GM11168 (cell line): ENCODE results near the gene HORMAD2.

Experiments
- in situ Hi-C: fragments of 300-500 bp; cut with MboI; formaldehyde crosslinking; loops from one replicate; pipeline ENCODE4 v1.12.0; 2022; ENCODE audit warnings: low sequenced_read_pairs; ENCODE audit not compliant: unreplicated experiment

The HORMAD2 gene

DNA sequence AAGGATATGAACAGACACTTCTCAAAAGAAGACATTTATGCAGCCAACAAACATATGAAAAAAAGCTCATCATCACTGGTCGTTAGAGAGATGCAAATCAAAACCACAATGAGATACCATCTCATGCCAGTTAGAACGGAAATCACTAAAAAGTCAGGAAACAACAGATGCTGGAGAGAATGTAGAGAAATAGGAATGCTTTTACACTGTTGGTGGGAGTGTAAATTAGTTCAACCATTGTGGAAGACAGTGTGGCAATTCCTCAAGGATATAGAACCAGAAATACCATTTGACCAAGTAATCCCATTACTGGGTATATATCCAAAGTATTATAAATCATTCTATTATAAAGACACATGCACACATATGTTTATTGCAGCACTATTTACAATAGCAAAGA, 20.5 kb downstream of the HORMAD2 start:
- in situ Hi-C loops, result loop anchor here (10.0 kb wide), 2 partner anchors 164 to 294 kb away; partner anchors contain the start of genes OSM and SEC14L2

DNA sequence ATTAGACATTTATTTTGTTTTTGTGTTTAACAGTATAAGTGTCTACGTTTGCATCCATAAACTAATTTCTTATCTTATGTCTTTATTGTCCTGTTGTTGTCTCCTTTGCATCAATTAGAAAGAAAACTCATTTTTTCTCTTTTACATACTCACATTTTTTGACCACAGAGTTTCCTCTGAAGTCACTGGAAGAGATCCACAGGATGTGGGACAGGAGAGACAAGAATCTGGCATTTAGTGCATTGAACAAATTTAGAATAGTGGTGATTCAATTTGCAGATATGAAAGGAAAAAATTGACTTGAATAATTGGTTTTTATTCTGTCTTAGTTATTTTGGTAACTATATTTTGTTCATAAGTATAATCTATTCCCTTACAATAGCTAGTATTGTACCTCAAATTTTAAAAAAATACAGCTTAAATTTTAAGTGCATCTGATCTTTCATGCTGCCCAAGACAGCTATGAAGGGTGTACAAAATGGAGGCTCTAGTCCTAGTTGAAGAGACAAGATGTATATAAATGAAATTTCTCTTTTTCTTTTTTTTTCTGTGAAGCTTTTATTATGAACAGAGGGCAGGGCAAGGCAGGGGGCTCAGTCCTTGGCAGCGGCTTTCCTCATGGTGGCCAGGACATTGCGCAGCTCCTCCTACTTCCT, 24.4 kb downstream of the HORMAD2 start:
- in situ Hi-C loops, result loop anchor here (10.0 kb wide), 2 partner anchors 160 to 290 kb away; partner anchors contain the start of genes OSM and SEC14L2

DNA sequence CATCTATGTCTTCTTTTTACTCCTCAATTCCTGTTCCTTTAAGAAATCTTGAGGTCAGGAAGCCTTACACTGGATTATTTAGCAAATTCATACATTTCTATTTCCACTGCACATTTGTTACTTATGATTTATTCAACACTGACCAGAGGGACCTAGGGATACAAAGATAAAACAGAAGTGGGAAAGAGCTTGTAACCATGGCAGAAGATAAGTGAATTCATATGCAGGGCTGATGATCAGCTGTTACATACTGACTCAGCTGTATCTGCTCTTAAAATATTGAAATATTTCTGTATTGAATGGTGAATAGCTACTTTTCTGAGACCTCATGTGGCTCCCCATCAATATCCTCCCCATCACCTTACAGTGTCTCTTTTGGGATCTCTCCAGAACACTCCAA, 25.2 kb downstream of the HORMAD2 start:
- in situ Hi-C loops, result loop anchor here (10.0 kb wide), 2 partner anchors 159 to 289 kb away; partner anchors contain the start of genes OSM and SEC14L2

DNA sequence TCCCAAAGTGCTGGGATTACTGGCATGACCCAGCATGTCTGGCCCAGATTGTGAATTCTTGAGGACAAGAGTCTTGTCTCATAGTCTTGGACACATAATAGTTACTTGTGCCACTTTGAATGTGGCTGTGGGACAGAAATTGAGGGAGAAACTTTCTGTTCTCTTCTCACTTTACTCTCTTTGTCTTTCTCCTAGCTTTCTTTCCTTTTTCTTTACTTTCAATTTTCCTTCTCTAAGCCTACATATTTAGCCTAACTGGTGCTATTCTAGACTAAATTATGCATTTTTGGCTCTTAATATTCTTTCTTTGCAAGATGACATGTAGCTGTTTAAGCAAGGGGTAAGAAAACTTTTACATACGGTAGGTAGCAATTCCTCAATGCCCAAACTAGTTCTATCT, 33.2 kb downstream of the HORMAD2 start:
- in situ Hi-C loops, result no loop called here

DNA sequence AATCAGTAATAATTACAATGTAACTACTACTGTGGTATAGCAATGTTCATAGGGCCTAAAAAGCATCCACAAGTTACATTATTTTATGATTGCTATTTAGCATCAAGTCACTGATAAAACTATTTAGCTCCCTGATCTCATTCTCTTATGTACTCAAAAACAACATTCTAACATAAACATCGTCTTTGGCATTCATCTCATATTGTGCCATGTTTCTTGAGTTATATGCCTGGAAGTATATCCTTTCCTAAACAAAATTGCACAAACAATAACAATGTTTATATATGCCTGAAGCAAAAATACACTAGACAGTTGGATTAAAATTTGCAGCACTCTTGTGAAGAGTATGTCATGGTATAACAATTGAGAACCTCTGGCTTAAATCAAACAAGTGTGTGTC, 34.1 kb downstream of the HORMAD2 start:
- in situ Hi-C loops, result no loop called here

DNA sequence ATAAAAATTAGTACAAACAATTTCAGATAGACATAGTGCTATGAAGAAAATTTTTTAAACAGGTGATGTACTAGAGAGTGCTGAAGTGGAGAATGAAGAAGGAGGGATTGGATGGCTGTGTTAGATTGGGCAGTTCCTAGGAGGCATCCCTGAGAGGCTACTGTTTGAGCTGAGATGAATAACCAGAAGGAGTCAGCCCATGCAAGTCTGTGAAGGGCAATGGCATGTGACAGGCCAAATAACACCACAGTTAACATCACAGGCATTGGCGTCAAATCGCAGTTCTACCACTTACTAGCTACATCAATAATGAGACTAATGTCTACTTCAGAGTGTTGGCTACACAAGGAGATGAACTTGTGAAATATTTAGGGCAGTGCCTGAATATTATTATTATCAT, 35.4 kb downstream of the HORMAD2 start:
- in situ Hi-C loops, result no loop called here

DNA sequence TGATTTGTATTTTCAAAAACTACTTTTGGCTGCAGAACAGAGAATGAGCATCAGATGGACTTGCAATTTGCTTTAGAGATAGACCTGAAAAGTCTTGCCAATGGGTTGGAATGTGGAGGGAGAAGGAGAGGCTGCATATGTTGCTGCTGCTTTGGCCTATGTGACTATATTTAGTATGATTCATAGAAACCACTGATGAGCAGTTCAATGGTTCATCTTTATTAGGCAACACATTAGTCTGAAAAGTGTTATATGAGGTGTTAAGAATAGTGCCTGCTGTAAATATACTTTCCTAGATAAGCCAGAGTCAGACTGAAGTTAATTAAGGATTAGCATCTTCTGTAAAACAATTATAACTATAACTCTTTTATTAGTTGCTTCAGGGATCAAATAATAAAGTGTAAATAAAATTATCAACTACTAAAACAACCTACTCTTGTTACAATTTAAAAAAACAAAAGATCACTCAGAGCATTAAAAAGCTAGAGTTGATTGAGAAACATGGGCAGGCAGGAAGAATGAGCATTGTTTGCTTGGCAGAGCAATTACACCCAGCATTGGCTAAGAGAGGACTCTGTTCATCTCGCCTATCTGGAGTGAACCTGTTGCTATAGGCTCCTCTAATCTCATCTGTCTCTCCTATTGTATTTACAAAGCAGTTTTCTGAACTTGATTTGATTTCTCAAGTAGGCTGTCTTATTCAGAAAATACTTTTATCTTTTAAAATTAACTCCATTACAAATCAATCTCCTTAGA, 36.3 kb downstream of the HORMAD2 start:
- in situ Hi-C loops, result no loop called here

DNA sequence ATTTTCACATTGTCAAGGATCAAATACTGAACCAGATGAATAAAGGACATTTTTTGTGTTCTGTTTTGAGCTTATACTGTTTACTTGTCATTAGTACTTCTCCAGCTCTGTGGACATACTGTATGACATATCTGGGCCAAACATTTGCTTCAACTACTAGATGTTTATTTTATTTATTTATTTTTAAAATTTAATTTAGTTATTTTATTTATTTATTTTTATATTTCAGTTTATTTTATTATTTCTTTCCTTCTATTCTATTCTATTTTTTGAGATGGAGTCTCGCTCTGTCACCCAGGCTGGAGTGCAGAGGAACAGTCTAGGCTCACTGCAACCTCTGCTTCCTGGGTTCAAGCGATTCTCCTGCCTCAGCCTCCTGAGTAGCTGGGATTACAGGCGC, 37.0 kb downstream of the HORMAD2 start:
- in situ Hi-C loops, result no loop called here

DNA sequence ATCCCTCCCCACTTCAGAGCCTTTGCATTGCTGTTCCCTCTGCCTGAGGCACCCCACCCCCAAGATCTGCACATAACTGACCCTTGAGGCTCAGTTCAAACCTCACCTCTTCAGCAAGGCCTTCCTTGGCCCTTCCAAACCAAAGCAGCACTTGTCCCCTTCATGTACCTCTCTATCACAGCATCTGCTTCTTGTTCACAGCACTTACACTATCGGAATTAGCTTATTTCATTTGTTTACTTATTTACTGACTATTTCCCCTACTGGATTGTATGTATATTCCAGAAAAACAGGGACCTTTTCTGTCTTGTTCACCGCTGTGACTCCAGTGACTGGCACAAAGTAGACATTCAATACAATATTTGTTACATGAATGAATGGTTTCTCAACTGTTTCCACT, 38.0 kb downstream of the HORMAD2 start:
- in situ Hi-C loops, result no loop called here

DNA sequence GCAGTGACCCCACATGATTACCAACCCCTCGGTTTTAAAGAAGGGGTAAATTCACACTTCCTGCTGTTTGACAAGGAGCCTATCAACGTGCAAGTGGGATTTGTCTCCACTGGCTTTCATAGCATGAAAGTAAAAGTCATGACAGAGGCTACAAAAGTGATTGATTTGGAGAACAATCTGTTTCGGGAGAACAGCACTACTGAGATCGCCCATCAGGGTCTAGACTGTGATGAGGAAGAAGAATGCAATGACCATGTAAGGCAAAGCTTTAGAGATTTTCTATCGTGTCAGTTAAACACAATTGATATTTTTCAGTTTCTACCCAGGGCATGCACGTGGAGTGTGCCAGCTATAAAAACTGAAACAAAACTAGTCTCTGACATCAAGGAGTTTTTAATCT, 41.7 kb downstream of the HORMAD2 start:
- in situ Hi-C loops, result no loop called here

DNA sequence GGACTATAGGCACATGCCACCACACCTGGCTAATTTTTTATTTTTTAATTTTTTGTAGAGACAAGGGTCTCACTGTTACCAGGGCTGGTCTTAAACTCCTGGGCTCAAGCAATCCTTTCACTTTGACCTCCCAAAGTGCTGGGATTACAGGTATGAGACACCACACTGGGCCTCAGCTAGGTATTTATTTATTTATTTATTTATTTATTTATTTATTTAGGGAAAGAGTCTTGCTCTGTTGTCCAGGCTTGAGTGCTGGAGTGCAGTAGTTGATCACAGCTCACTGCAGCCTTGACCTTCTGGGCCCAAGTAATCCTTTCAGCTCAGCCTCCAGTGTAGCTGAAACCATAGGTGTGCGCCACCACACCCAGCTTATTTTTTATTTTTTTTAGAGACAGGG, 43.2 kb downstream of the HORMAD2 start:
- in situ Hi-C loops, result no loop called here

DNA sequence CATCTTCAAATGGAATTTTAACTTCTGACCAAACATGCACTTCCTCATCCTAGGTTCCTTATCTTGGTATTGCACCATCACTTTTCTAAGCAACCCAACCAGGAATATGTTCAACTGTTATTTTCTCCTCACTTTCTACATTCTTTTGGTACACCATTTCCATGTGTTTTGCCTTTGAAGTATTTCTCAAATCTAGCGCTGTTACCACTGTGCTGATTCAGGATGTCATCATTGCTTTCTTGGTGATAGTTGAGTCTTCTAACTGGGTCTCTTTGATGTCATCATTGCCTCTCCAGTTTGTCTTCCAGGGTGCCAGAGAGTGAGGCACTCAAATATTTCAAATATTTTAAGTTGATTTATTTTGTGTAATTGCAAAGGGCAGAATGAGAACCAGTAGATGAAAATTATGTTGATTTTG, 47.5 kb downstream of the HORMAD2 start:
- in situ Hi-C loops, result no loop called here

DNA sequence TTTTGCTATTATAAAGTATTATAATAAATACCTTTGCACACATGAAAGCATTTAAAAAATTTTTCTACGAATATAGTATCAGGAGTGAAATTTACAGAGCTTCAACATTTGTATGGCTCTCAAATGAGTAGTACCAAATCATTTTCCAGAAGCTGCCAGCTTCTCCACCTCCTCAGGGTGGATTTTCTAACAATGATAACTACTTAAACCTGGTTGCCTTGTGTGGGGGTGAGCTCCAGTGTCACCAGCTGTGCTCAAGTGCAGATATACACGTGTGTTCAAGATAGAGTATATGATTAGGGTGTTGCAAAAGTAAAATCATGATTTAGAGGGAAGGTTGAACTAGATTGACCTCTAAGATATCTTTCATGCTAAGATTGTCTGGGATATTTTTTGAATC, 48.2 kb downstream of the HORMAD2 start:
- in situ Hi-C loops, result no loop called here

DNA sequence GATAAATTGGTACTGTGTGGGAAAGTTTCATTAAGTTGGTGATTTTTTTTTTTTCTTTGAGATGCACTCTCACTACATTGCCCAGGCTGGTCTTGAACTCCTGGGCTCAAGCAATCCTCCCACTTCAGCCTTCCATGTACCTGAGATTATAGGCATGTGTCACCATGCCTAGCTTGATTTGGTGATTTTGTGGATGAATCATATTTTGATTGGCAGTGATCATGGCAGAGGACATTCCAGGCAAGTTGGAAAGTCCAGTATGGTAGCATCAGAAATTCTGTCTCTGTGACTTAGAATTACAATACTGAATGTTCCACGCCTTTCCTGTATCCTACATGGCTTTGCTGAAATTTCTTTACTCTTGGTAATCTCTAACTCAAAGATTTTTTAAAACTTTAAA, 49.4 kb downstream of the HORMAD2 start:
- in situ Hi-C loops, result no loop called here

DNA sequence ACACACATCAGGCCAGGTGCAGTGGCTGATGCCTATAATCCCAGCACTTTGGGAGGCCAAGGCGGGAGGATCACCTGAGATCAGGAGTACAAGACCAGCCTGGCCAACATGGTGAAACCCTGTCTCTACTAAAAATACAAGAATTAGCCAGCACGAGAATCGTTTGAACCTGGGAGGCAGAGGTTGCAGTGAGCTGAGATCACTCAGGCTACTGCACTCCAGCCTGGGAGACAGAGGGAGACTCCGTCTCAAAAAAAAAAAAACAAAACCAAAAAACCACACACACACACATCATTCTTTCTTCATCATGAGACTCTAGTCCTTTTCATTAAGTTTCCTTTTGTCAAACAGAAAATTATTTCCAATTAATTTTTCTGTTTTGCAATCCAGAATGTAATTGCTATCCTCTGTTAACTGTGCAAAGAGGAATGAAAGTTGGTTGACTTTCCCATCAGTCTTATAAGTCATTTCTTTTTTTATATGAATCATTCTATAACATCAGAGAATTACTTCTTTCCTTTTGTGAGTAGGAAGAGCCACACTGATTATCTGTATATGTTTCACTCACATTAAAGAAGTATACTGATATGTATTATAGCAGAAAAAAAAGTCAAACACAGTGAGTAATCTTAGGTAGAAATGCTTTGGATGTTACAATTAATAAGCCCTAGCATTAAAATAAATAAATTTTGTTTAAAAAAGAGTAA, 52.2 kb downstream of the HORMAD2 start:
- in situ Hi-C loops, result no loop called here

DNA sequence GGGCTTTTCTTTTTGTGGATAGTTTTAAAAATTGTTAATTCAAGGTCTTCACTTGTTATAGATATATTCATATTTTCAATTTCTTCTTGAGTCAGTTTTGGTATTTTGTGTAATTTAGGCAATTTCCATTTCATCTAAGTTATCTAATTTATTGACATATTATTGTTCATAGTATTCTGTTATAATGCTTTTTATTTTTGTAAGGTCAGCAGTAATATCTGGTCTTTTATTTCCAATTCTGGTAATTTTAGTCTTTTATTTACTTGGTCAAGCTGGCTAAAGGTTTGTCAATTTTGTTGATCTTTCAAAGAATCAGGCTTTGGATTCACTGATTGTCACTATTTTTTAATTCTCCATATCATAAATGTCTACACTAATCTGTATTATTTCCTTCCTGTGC, 60.1 kb downstream of the HORMAD2 start:
- in situ Hi-C loops, result no loop called here

DNA sequence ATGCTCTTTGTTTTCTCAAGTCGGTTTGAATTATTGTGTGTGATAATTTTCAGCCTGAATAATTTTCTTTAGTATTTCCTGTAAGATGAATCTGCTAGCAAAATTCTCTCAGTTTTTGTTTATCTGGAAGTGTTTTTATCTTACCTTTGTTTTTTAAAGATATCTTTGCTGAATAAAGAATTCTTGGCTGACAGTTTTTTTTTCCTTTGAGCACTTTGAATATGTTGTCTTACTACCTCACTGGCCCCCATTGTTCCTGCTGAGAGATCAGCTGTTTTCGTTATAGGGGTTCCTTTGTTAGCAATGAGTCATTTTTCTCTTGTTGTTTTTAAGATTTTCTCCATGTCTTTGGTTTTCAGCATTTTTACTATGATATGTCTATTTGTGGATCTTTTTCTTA, 63.0 kb downstream of the HORMAD2 start:
- in situ Hi-C loops, result no loop called here

DNA sequence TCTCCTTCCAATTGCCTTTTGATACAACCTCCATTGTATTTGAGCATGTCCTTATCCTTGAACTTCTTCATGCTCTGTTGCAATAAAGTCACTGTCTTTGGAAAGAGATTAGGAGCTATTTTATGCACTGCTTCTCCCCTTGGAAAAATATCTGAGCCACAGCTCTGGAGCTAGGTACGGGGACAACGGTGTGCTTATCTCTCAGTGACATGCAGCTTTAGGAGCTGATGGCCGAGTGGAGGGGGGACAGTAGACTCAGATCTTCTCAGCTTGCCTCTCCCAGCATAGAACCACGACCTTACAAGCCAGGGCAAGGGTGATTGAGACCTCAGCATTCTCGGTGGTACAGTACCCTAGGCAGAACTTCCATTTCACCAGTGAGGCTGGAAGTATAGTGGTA, 64.1 kb downstream of the HORMAD2 start:
- in situ Hi-C loops, result no loop called here

DNA sequence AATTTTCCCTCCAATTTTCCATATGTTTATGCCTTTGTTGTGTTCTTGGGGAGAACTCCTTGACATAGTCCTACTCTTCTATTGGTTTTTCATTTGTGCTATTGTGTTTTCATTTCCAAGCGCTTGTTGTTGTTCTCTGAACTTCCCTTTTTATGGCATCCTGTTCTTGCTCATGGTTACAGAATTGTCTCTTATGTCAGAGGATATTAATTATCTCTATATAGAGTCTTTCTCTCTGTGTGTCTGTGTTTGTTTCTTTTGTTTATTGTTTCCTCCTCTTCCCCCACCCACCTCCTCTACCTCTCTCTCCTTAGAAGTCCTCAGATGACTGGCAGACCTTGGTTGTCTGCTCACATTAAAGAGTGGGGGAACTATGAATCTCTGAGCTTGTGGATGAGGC, 69.9 kb downstream of the HORMAD2 start:
- in situ Hi-C loops, result no loop called here

DNA sequence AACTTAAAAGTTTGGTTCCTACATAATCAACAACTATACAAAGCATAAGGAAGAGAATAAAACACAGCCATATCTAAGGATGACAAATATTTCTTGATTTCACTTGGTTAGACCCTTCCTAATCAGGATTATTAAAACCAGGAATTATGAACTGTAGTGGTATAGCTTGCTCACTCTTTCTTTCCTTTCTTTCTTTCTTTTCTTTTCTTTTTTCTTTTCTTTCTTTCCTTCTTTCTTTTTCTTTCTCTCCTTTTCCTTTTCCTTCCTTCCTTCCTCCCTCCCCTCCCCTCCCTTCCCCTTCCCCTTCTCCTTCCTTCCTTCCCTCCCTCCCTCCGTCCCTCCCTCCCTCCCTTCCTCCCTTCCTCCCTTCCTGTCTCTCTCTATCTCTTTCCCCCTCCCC, 78.0 kb downstream of the HORMAD2 start:
- in situ Hi-C loops, result no loop called here
